NCI-H460 (cell line): ENCODE data around the gene ARL5C. TPM values are rescaled to one million over a fixed set of nuclear protein-coding genes. Genes with fewer than 3 reads are reported as not detected.

Experiments used
- DNase-seq: peaks from one replicate; pipeline ENCODE4 v3.0.0-alpha.2; 2016; ENCODE audit warnings: low read depth; ENCODE audit errors: extremely low read depth
- total RNA-seq: library from RNA; depleted of rRNA; stranded (reverse); fragments of >200 nt; shearing (Covaris generic); gene quantifications from 2 replicates; pipeline ENCODE4 v1.2.3, GENCODE V29; 2014; rRNA removed

Gene ARL5C
- total RNA-seq, 1 experiment from 2014 or later, result not detected

DNA sequence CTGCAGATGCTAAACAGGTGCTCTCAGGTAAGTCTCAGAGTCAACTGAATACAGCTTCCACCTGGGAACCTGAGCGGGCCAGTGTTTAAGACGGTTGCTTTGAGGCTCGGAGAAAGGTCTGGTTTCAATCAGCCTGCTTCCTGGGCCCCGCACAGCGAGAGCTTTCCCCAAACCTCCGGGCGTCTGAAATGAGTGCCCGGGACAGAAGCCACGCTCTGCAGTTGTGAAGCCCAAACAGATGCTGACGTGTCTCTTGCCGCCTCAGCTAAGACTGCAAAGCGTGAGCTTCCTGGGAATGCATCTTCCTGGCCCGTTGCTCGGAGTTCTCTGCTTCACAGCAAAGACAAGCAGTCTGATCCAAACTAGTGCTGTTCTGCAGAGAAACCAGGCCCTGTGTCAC is 51.2 kb downstream of the ARL5C start:
- no peak for DNase-seq

DNA sequence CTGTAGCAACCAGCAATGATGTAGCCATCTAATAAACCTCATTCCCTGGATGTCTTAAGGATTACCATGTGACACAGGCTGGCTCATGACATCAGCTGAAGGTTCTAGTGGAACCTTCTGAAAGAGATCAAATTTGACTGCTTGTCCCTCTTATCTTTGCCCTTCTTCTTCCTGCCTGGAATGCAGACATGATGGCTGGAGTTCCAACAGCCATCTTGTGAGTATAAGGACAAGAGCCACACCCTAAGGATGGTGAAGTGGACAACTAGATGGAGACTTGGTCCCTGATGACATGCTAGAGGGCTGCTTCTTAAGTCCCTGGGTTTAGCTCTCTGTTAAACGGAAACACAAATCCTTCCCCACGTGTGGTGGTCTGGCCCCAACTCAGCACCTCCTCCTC is 52.1 kb downstream of the ARL5C start:
- no peak for DNase-seq

DNA sequence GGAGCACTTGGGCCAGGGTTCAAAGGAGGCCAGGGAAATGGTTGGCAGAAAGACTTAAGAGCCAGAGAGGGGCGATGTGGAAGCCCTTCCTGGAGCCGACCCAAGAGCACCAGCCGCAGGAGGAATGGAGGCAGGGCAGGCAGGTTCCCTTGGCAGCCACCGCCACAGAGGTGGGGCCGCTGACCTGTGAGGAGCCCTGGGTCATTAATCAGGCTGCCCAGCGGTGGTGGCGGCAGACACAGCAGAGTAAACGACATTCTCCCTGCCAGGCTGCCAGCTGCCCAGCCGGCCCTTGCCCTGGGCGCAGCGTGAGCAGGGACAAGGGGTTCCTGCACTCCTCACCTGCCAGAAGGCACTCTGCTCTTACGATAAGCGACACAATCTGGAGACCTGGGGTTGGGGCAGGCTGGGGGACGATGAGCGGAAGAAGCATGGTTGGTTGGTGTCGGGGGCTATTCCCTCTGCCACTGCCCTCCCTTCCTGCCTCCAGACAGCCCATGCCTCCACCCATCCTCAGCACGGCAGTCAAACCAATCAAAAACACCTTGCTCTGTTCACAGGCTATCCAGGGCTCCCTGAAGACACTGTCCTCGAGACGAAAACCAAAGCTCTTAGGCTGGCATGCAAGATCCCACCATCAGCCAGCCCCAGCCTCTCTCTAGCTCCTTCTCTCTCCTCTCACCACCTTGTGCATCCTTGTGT is 55.4 kb downstream of the ARL5C start:
- no peak for DNase-seq

DNA sequence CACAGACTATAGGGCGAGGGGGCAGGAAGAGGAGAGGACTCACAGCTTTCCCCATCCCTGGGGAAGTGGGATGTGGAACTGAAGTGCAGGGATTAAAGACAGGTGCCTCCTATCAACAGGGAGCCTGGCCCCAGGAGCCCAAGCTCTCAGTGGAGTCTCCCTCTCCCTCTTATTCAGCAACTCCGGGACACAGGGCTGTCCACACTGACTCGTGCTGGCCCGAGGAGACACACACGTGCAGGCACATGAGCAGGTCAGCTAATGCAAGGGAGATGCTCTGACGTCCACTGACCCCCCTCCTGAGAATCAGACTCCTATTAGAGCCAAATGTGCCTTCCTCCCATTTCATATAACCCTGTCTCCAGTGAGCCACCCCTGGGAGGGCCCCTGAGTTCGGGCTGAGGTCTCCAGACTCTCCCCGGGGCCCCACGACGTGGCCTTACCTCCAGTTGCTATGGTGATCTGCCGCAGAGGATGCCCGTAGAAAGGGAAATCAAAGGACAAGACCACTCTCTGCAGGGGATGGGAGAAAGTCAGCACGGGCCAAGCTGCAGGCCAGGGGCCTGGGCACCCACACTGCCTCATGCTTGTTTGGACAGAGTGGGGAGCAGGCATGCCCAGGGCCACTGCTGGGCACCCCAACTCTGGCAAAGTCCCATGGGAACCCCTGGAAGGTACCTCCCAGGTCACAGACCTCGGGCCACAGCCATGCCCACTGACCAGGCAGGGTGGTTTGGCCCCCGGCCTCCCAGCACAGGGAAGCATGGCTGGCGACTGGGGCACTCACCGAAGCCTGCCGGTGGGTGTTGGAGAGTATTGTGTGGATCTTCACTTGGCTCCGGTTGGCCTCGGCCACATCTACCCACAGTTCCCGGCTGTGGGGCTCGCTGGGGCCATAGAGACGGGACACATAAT is 57.2 kb downstream of the ARL5C start:
- DNase-seq, result no peak

DNA sequence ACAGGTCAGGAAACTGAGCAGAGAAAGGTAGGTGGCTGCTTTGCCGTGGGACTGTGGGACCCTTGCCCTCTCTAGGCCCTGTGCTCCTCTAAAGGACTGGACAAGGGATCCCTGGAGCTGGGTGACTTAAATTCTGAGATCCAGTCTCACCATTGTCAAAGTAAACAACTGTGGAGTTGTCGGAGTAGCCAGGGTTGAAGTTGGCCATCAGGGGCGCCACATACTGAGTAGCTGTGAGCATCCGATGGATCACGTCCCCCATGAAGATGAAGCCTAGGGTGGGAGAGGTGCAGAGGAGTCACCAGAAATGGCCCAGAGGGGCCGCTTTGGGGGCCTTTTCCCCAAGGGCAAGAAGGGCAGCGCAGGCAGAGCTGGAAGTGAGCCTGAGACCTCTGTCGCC is 58.0 kb downstream of the ARL5C start:
- no peak for DNase-seq

DNA sequence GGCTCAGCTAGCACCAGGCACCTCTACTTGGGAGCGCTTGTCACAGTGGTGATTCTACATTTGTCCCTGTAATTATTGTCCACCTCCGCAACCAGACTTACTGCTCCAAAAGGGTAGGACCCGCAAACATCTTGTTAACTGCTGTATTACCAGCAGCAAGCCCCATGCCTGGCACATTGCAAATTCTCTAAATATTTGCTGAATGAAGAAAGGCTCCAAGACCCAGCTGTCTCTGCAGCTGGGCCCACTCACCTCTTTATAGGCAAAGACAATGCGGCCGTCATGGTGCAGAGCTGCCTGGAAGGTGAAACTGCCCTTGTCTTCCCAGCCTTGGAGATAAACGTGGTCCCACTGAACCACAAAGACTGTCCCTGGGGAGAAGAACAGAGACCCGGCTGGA is 58.8 kb downstream of the ARL5C start:
- no peak for DNase-seq

Other genes with a start within 250 kb of the ARL5C start
- not detected in 2 replicates for gene FBXO47, start 198.8 kb downstream of the ARL5C start, total RNA-seq
- 0.10 TPM in 1 of 2 replicates, not detected in the other for gene PLXDC1, start 14.5 kb downstream of the ARL5C start, total RNA-seq
- gene CACNB1, start 31.5 kb upstream of the ARL5C start, total RNA-seq, result 3.4 and 3.6 TPM in 2 replicates
- gene RPL19, start 34.1 kb upstream of the ARL5C start, total RNA-seq, result 4,756 and 4,857 TPM in 2 replicates
- gene STAC2, start 59.8 kb upstream of the ARL5C start, total RNA-seq, result not detected in 2 replicates
- gene FBXL20, start 235.5 kb upstream of the ARL5C start, total RNA-seq, result 10.5 and 10.9 TPM in 2 replicates